Cardiac septum (tissue), 1 donor: ENCODE data around the gene BCAS3. TPM values are rescaled to one million over a fixed set of nuclear protein-coding genes. Genes with fewer than 3 reads are reported as not detected.
"Not testable (repeated sequence)": the region's sequence is repeated elsewhere in the genome, so short reads cannot be mapped to it uniquely, and the experiment has no call there.

Experiments
- DNase-seq: peaks from one replicate; pipeline ENCODE4 v3.0.0-alpha.2; 2020; ENCODE audit warnings: low spot score
- intact Hi-C: fragments of 100-400 bp; cut with DNase I; formaldehyde crosslinking; loops from one replicate; pipeline ENCODE4 v1.14.0; 2022
- total RNA-seq: library from RNA; stranded (reverse); fragmentation: NEBNext Ultra II Directional; extraction: Animal tissue kit (Norgen Biotek cat#: 25700); gene quantifications from one replicate; pipeline ENCODE4 v1.2.1, GENCODE V29; 2021
- donor health status: DM: no; HTN: no; CAD: no.

The BCAS3 gene
- total RNA-seq, 1 donor from 2014 or later: 14.8 TPM

- intact Hi-C loops: loop anchor here (2.0 to 10.0 kb wide), 3 partner anchors 134 to 692 kb away; partner anchors contain the start of gene MED13
- peak; percentile 92 for DNase-seq
Measured at GRCh38 chr17:61416540-61417363, 739.1 kb downstream of the BCAS3 start.

GRCh38 chr17:61418449-61418848 lies 740.8 kb downstream of the BCAS3 start:
- intact Hi-C loops: loop anchor here (5.0 to 10.0 kb wide), 2 partner anchors 649 to 694 kb away; partner anchors contain the start of gene MED13
- DNase-seq: no peak

DNA sequence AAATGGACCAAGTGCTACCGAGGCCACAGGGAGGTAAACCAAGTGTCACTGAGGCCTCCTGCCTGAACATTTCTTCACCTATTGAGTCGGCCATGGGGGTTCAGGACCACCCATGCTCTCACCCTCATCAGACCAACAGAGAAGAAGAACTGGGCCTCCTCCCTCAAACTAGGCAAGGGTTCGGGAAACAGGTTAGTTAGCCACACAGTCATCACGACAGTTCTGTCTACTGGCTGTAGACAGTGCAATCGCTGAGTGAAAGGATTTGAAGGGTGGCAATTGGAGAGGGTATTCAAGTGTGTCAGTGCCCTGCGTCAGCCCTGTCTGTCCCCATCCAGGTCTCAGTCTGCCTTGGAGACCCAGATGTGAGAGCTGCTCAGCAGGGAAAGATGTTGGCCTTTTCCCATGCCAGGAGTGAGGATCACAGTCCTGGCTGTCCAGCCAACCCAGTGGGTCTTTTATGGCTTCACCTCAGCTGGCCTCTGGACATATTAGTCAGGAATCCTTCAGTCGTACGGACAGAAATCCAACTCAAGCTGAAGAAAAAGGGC lies 741.9 kb downstream of the BCAS3 start:
- intact Hi-C loops: loop anchor here (5.0 to 10.0 kb wide), 2 partner anchors 648 to 695 kb away; partner anchors contain the start of gene MED13

GRCh38 chr17:61420052-61420451 lies 742.4 kb downstream of the BCAS3 start:
- intact Hi-C loops: no loop called here
- no peak for DNase-seq

More for the DNA sequence above, 741.9 kb downstream of the BCAS3 start:
- no peak for DNase-seq

GRCh38 chr17:61420745-61421398 lies 743.2 kb downstream of the BCAS3 start:
- intact Hi-C loops: no loop called here

DNA sequence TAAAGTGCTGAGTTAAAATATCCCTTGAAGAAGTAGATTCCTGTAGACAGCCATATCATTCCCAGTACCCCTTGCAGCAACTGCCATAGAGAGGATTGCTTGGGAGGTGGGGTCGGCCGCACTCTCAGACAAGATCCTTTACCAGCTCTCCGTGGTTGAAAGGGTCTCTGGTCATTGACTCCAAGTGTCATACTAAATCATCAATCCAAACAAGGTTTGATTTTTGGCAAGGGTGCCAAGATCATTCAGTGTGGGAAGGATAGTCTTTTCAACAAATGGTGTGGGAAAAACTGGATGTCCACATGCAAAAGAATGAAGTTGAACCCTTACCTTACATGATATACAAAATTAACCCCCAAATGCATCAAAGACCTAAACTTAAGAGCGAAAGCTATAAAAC lies 743.8 kb downstream of the BCAS3 start:
- intact Hi-C loops: no loop called here

More at GRCh38 chr17:61420745-61421398, 743.2 kb downstream of the BCAS3 start:
- DNase-seq: no peak

GRCh38 chr17:61422116-61422799 lies 744.6 kb downstream of the BCAS3 start:
- no peak for DNase-seq
- intact Hi-C loops: no loop called here

More for the DNA sequence above, 743.8 kb downstream of the BCAS3 start:
- DNase-seq: no peak

DNA sequence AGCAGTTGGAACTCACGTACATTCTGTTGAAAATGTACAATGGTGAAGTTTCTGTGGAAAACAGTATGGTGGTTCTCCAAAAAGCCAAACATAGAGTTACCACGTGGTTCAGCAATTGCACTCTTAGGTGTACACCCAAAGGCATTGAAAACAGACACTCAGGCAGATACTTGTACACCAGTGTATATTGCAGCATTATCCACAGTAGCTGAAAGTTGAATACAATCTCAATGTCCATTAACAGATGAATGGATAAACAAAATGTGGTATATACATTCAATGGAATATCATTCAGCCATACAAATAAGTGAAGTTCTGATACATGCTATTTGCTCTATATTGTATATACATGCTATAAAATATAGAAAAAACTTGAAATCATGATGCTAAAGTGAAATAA lies 745.2 kb downstream of the BCAS3 start:
- intact Hi-C loops: no loop called here
- no peak for DNase-seq

- intact Hi-C loops: no loop called here
- no peak for DNase-seq
Measured at GRCh38 chr17:61423967-61424649, 746.5 kb downstream of the BCAS3 start.

DNA sequence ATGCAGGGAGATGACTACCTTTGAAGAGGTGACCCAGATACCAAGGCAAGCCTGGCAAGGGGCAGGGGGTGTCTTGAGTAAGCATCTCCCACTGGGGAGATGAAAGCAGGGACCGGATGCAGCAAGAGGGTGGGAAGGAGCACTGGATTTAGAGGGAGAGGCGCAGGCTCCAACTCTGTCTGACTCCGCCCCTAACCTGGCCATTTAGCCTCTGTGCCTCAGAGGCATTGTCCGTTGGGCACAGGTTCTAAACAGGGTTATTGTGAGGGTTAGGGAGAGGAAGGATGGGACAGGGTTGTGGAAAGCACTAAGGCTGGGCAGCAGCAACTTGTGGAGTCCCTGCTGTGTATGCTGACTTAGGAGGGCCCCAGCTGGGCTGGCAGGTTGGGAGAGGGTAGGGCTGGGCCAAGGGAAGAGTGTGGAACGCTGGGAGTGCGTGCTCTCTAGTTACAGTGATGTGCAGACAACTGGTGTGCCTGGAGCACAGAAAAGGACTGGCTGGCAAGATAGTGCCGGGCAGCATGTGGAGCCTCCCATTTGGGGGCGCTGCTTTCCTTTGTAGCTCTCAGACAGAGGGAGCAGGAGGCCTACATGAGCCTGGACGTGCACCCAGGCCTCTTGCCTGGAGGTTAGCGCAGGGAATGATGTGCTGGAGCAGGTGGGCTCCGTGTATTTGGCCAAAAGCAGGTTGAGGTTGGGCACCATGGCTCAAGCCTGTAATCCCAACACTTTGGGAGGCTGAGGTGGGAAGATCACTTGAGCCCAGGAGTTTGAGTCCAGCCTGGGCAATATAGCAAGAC lies 748.2 kb downstream of the BCAS3 start:
- no peak for DNase-seq
- intact Hi-C loops: no loop called here

DNA sequence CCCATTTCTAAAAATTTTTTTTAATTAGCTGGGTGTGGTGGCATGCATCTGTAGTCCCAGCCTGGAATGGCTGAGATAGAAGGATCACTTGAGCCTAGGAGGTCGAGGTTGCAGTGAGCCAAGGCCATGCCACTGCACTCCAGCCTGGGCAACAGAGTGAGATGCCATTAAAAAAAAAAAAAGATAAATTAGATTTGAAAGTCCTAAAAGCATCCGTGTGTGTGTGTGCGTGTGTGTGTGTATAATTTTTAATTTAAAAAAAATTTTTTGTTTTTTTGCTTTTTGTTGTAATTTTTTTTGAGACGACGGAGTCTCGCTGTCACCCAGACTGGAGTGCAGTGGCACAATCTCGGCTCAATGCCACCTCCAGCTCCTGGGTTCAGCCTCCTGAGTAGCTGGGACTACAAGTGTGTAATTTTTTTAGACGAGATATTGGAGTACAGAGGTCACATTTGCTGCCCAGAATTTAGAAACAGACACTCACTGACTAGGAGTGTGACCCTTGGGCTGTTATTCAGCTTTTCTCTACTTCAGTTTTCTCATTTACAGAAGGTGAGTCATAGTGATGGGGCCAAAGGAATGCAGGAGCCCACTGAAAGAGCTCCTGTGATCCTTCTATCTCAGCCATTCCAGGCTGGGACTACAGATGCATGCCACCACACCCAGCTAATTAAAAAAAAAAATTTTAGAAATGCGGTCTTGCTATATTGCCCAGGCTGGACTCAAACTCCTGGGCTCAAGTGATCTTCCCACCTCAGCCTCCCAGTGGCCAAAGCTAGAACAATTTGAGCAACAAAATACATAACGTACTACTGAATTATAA lies 749.0 kb downstream of the BCAS3 start:
- DNase-seq: no peak
- intact Hi-C loops: no loop called here

DNA sequence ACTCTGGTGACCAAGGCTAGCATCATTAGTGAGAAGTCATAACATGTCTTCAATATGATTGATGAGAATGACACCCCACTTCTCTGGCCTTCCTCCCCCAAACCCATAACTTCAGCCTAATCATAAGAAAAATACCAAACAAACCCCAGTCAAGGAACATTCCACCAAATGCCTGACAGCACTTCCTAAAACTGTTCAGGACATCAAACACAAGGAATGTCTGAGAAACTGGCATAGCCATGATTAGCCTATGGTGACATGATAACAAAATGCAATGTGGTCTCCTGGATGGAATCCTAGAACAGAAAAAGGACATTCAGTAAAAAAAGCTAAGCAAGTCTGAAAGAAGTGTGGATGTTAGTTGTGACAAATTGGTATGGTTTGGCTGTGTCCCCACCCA lies 749.9 kb downstream of the BCAS3 start:
- no peak for DNase-seq
- intact Hi-C loops: no loop called here

DNA sequence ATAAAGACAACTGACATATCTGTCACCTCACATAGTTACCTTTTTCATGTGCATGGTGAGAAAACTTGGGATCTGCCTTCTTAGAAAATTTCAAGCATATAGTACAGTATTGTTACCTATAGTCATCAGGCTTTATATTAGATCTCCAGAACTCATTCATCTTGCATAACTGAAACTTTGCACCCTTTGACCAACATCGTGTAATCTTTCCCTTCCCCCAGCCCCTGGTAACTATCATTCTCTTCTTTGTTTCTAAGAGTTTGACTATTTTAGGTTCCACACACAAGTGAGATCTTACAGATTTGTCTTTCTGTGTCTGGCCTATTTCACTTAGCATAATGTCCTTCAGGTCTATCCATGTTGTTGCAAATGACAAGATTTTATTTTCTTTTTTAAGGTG lies 751.6 kb downstream of the BCAS3 start:
- intact Hi-C loops: no loop called here
- DNase-seq: no peak

GRCh38 chr17:61429831-61430230 lies 752.2 kb downstream of the BCAS3 start:
- intact Hi-C loops, DNase-seq: not testable (repeated sequence)

DNA sequence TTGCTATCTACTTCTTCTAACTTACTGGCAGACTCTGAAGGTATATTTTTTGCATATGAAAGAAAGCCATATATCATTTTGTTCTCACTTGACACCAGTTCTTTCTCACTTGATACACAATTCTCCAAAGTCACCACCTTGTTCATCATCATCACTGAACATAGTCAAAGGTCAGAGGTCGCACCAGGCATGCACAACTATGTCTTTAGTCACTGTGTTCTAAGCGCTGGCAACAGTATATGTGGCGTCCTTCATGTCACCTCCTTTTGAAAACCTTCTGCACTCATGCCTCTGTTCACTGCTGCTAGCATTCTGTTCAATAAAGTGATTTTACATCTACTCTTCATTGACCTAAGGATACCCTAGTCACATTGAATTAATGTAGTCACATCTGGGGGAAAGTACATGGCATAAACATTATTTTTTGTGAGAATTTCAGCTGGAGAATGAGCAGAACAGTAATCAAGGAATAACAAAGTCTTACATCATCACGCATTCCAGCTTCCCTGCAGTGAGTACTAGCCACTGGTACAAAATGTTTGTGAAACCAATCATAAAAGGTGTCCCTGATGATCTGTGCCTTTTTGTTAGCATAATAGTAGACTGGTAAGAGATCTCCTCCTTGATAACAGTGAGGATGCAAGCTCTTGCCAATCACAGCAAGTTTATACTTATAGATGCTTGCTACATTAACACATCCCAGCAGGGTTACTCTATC lies 754.1 kb downstream of the BCAS3 start:
- intact Hi-C loops: no loop called here
- no peak for DNase-seq

DNA sequence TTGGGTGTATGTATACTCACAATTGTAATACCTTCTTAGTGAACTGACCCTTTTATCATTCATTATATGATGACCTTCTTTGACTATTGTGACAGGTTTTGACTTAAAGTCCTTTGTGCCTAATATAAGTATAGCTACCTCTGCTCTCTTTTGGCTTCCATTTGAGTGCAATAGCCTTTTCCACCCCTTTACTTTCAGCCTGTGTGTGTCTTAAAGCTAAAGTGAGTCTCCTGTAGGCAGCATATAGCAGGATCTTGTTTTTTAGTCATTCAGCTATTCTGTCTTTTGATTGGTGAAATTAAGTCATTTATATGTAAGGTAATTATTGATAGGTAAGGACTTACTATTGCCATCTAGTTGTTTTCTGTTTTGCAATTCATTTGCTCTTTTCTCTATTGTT lies 758.6 kb downstream of the BCAS3 start:
- DNase-seq: no peak
- intact Hi-C loops: no loop called here
